Renal cortical epithelial cell (primary cell): ENCODE results near the gene SMARCA2. TPM values are rescaled to one million over a fixed set of nuclear protein-coding genes. Genes with fewer than 3 reads are reported as not detected.

Experiments
- DNase-seq: peaks from one replicate; pipeline ENCODE4 v3.0.0-alpha.2; 2011; ENCODE audit warnings: low read depth
- total RNA-seq: library from RNA; depleted of rRNA; stranded (reverse); fragments of >200 nt; gene quantifications from 2 replicates; pipeline ENCODE4 v1.2.3, GENCODE V29; 2014

The SMARCA2 gene
- total RNA-seq, 1 donor from 2014 or later = 186 TPM

GRCh38 chr9:2015581-2016407 lies 647 bp downstream of the SMARCA2 start:
- no peak for DNase-seq

GRCh38 chr9:2016408-2017330 lies 1.5 kb downstream of the SMARCA2 start:
- DNase-seq = peak; percentile 68

GRCh38 chr9:2017331-2018161 lies 2.4 kb downstream of the SMARCA2 start:
- DNase-seq = peak; percentile 49

GRCh38 chr9:2018162-2018643 lies 3.1 kb downstream of the SMARCA2 start:
- no peak for DNase-seq

- no peak for DNase-seq
These were observed 3.8 kb downstream of the SMARCA2 start for GRCh38 chr9:2018764-2019558.

GRCh38 chr9:2019723-2020122 lies 4.6 kb downstream of the SMARCA2 start:
- no peak for DNase-seq

GRCh38 chr9:2021731-2022130 lies 6.6 kb downstream of the SMARCA2 start:
- no peak for DNase-seq

- no peak for DNase-seq
These were observed 7.4 kb downstream of the SMARCA2 start for GRCh38 chr9:2022560-2022959.

- DNase-seq = no peak
These were observed 7.9 kb downstream of the SMARCA2 start for GRCh38 chr9:2023042-2023441.

GRCh38 chr9:2023532-2023931 lies 8.4 kb downstream of the SMARCA2 start:
- DNase-seq = no peak

GRCh38 chr9:2024888-2025782 lies 10.0 kb downstream of the SMARCA2 start:
- no peak for DNase-seq

GRCh38 chr9:2026220-2026997 lies 11.3 kb downstream of the SMARCA2 start:
- no peak for DNase-seq

GRCh38 chr9:2027543-2028160 lies 12.5 kb downstream of the SMARCA2 start:
- DNase-seq = peak; percentile 61

GRCh38 chr9:2028888-2029287 lies 13.7 kb downstream of the SMARCA2 start:
- DNase-seq = no peak

GRCh38 chr9:2029666-2030170 lies 14.6 kb downstream of the SMARCA2 start:
- no peak for DNase-seq

GRCh38 chr9:2032234-2032633 lies 17.1 kb downstream of the SMARCA2 start:
- no peak for DNase-seq

GRCh38 chr9:2036844-2037243 lies 21.7 kb downstream of the SMARCA2 start:
- DNase-seq = no peak
